Measurements from ENCODE around the gene MARCO. TPM values are rescaled to one million over a fixed set of nuclear protein-coding genes. Genes with fewer than 3 reads are reported as not detected.

The MARCO gene
- total RNA-seq, 1 experiment from 2014 or later, result 0.54 TPM

- TF ChIP-seq EGR1 (IDR thresholded peaks at IDR 0.05; ENCODE audit: low read depth), result no peak
- no peak for TF ChIP-seq EZH2phosphoT487 (IDR thresholded peaks at IDR 0.05; ENCODE audit: borderline replicate concordance)
- no peak for TF ChIP-seq ZNF274 (IDR thresholded peaks at IDR 0.05; ENCODE audit: low read depth, low read length)
- TF ChIP-seq POLR2AphosphoS5 (IDR thresholded peaks at IDR 0.05; ENCODE audit: low read depth, low read length), result no peak
- no peak for TF ChIP-seq FOSL1 (IDR thresholded peaks at IDR 0.05; ENCODE audit: low read depth)
- TF ChIP-seq RAD21 (IDR thresholded peaks at IDR 0.05; ENCODE audit: low read depth), result no peak
Measured at GRCh38 chr2:119010336-119010735, 68.3 kb downstream of the MARCO start (continued).

DNA sequence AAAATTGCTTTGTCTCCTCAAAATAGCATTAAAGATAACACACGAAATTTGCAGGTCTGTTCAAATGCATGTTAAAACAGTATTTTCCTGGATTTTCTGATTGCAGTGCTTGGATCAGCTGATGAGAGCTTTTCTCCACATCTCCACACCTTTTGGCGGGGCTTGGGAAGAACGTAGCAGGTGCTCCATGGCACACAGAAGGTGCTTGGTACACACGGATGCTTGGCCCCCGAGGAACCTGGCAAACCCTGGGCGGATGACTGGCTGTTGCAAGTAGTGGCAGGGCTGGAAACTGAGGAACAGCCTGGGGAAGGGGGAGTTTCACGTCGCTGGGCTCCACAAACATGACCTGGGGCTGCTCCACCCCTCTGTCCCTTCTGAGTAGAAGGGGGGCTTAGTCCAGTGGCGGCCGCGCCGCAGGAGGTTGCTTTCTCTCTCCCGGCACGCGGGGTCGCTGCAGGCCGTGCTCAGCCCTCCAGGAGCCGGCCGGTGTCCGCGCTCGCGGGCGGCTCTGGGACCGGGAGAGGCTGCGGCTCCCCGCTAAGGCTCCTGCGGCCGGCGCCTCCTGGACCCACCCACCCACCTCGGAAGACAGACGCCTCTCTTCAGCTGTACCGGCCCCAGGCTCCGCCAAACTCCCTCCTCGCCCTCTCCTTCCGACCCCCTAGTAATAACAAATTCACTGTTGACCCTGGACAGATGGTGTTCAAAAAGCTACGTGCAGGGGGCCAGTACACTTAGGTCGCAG, 69.3 kb downstream of the MARCO start:
- intact Hi-C loops (cut with micrococcal nuclease), result loop anchor here (1.0 to 2.0 kb wide), 5 partner anchors 129 to 649 kb away; no protein-coding TSS in a partner anchor
- POLR2A ChIA-PET, result no interaction called here
- TF ChIP-seq, protein P1, sequence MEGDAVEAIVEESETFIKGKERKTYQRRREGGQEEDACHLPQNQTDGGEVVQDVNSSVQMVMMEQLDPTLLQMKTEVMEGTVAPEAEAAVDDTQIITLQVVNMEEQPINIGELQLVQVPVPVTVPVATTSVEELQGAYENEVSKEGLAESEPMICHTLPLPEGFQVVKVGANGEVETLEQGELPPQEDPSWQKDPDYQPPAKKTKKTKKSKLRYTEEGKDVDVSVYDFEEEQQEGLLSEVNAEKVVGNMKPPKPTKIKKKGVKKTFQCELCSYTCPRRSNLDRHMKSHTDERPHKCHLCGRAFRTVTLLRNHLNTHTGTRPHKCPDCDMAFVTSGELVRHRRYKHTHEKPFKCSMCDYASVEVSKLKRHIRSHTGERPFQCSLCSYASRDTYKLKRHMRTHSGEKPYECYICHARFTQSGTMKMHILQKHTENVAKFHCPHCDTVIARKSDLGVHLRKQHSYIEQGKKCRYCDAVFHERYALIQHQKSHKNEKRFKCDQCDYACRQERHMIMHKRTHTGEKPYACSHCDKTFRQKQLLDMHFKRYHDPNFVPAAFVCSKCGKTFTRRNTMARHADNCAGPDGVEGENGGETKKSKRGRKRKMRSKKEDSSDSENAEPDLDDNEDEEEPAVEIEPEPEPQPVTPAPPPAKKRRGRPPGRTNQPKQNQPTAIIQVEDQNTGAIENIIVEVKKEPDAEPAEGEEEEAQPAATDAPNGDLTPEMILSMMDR (IDR thresholded peaks at IDR 0.05 in 2 of 3, conservative IDR thresholded peaks at IDR 0.05 in 1 of 3; ENCODE audit: borderline replicate concordance in 1 of 3, insufficient read depth in 1 of 3, low read depth in 2 of 3, low read length in 2 of 3), result peak; percentile 59 to 74 (median 64)
- peak; percentile 83 for TF ChIP-seq RAD21 (IDR thresholded peaks at IDR 0.05; ENCODE audit: low read depth)
- no peak for TF ChIP-seq EZH2 (IDR thresholded peaks at IDR 0.05)
- RAD21 ChIA-PET (ENCODE audit: low non-redundant PET in 1 of 2, low total read pairs in 2 of 2, uncharacterized antibody in 2 of 2, unreplicated experiment in 2 of 2), result interaction anchor here (0.6 to 1.0 kb wide), 2 partner anchors 10 to 248 kb away, joined by 3 read pairs; no protein-coding TSS in a partner anchor
- CTCF ChIA-PET, result interaction anchor here (1.0 to 1.2 kb wide), 2 partner anchors 130 to 280 kb away, joined by 3 to 8 read pairs; no protein-coding TSS in a partner anchor
- no peaks in the 10 kb centered on the region for H3K9me3 ChIP-seq (ENCODE audit: control insufficient read depth in 1 of 2, insufficient read depth in 1 of 2, low read depth in 1 of 2, low read length in 2 of 2)
- peaks cover 18% of the 10 kb centered on the region; the same call in 1 of the 2 replicates for H3K27me3 ChIP-seq (ENCODE audit: insufficient read depth, low read length)
- BruUV-seq (replicated peaks), result no TSS peak
- no peaks in the 10 kb centered on the region for H3K9me2 ChIP-seq (ENCODE audit: insufficient read depth)
- DNase-seq (ENCODE audit: low read depth, low spot score) (peak; percentile 16), ATAC-seq (peak; percentile 95)
- H3K4me3 ChIP-seq (replicated peaks in 1 of 2; ENCODE audit: low read depth in 1 of 2, low read length in 2 of 2), result peak overlapping the region in 1 of 2 experiments; percentile 10; a peak in 1 of 4 replicates
- peak overlapping the region; percentile 46 for H2AFZ ChIP-seq (ENCODE audit: low read depth, low read length, poor library complexity, severe bottlenecking)
- no peaks in the 10 kb centered on the region for H3K36me3 ChIP-seq (ENCODE audit: control insufficient read depth in 1 of 2, insufficient read depth in 2 of 2, low read length in 2 of 2)
- H3K4me1 ChIP-seq (ENCODE audit: control insufficient read depth in 1 of 2, insufficient read depth in 2 of 2, low read length in 2 of 2), result no peaks in the 10 kb centered on the region; a peak in 1 of 4 replicates
- H3K4me2 ChIP-seq (ENCODE audit: low read length), result peak overlapping the region; percentile 60
- no peak overlapping the region for H3K9ac ChIP-seq (ENCODE audit: low read length)
- H4K20me1 ChIP-seq (ENCODE audit: insufficient read depth), result no peaks in the 10 kb centered on the region
- no peak overlapping the region for H3K27ac ChIP-seq (ENCODE audit: low read depth, low read length)
- no peaks in the 10 kb centered on the region for H3K79me2 ChIP-seq (ENCODE audit: insufficient read depth, low read length)

Measured in HCT116 (cell line).